ENCODE measurements around the gene ACBD4.

DNA sequence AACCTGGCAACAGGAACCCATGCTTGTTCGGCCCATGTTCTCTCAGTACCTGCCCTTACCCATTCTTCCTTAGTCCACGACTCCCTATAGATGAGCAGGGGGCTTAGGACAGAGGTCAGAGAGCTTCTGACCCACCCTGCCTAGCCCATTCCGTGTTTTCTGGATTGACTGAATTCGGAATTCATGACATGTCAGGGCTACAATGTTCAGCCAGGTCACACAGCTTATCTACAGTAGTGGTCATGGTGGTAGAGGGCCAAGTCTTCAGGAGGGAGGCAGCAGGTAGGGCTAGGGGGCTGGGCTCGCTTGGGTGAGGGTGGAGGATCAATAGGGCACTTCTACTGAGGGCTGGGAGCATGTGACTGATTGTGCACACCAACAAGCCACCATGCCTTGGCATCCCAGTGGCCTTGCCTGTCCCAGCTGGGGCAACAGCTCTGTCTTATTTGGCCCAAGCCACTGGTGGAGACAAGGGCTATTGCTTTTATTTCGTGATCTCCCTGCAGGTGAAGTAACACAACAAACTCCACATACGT, 29.3 kb downstream of the ACBD4 start:
- TF ChIP-seq, protein P1, sequence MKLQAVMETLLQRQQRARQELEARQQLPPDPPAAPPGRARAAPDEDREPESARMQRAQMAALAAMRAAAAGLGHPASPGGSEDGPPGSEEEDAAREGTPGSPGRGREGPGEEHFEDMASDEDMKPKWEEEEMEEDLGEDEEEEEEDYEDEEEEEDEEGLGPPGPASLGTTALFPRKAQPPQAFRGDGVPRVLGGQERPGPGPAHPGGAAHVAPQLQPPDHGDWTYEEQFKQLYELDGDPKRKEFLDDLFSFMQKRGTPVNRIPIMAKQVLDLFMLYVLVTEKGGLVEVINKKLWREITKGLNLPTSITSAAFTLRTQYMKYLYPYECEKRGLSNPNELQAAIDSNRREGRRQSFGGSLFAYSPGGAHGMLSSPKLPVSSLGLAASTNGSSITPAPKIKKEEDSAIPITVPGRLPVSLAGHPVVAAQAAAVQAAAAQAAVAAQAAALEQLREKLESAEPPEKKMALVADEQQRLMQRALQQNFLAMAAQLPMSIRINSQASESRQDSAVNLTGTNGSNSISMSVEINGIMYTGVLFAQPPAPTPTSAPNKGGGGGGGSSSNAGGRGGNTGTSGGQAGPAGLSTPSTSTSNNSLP (IDR thresholded peaks at IDR 0.05; ENCODE audit: low read depth, low read length): no peak
- TF ChIP-seq ZMYM2 (CRISPR knock-in tag; IDR thresholded peaks at IDR 0.05) (no peak), JUN (CRISPR knock-in tag; IDR thresholded peaks at IDR 0.05) (no peak), MAFF (IDR thresholded peaks at IDR 0.05; ENCODE audit: low read depth, low read length) (no peak), AGO1 (IDR thresholded peaks at IDR 0.05; ENCODE audit: low read depth, low read length, poor library complexity, severe bottlenecking) (no peak), GABPA (IDR thresholded peaks at IDR 0.05; ENCODE audit: low read depth, low read length) (no peak), GABPA (CRISPR knock-in tag; IDR thresholded peaks at IDR 0.05; ENCODE audit: low read depth) (no peak), POLR2A (IDR thresholded peaks at IDR 0.05; ENCODE audit: insufficient read depth in 1 of 2, low read depth in 2 of 2, low read length in 2 of 2) (peak in 1 of 2 experiments; percentile 55; a peak in 3 of 4 replicates), TAF1 (CRISPR knock-in tag; IDR thresholded peaks at IDR 0.05) (no peak)
- TF ChIP-seq, protein P2, sequence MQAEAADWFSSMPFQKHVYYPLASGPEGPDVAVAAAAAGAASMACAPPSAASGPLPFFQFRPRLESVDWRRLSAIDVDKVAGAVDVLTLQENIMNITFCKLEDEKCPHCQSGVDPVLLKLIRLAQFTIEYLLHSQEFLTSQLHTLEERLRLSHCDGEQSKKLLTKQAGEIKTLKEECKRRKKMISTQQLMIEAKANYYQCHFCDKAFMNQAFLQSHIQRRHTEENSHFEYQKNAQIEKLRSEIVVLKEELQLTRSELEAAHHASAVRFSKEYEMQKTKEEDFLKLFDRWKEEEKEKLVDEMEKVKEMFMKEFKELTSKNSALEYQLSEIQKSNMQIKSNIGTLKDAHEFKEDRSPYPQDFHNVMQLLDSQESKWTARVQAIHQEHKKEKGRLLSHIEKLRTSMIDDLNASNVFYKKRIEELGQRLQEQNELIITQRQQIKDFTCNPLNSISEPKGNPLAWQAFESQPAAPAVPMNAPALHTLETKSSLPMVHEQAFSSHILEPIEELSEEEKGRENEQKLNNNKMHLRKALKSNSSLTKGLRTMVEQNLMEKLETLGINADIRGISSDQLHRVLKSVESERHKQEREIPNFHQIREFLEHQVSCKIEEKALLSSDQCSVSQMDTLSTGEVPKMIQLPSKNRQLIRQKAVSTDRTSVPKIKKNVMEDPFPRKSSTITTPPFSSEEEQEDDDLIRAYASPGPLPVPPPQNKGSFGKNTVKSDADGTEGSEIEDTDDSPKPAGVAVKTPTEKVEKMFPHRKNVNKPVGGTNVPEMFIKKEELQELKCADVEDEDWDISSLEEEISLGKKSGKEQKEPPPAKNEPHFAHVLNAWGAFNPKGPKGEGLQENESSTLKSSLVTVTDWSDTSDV (CRISPR knock-in tag; IDR thresholded peaks at IDR 0.05): no peak
- TF ChIP-seq, protein P3, sequence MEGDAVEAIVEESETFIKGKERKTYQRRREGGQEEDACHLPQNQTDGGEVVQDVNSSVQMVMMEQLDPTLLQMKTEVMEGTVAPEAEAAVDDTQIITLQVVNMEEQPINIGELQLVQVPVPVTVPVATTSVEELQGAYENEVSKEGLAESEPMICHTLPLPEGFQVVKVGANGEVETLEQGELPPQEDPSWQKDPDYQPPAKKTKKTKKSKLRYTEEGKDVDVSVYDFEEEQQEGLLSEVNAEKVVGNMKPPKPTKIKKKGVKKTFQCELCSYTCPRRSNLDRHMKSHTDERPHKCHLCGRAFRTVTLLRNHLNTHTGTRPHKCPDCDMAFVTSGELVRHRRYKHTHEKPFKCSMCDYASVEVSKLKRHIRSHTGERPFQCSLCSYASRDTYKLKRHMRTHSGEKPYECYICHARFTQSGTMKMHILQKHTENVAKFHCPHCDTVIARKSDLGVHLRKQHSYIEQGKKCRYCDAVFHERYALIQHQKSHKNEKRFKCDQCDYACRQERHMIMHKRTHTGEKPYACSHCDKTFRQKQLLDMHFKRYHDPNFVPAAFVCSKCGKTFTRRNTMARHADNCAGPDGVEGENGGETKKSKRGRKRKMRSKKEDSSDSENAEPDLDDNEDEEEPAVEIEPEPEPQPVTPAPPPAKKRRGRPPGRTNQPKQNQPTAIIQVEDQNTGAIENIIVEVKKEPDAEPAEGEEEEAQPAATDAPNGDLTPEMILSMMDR (CRISPR knock-in tag; IDR thresholded peaks at IDR 0.05): no peak
- TF ChIP-seq, protein P4, sequence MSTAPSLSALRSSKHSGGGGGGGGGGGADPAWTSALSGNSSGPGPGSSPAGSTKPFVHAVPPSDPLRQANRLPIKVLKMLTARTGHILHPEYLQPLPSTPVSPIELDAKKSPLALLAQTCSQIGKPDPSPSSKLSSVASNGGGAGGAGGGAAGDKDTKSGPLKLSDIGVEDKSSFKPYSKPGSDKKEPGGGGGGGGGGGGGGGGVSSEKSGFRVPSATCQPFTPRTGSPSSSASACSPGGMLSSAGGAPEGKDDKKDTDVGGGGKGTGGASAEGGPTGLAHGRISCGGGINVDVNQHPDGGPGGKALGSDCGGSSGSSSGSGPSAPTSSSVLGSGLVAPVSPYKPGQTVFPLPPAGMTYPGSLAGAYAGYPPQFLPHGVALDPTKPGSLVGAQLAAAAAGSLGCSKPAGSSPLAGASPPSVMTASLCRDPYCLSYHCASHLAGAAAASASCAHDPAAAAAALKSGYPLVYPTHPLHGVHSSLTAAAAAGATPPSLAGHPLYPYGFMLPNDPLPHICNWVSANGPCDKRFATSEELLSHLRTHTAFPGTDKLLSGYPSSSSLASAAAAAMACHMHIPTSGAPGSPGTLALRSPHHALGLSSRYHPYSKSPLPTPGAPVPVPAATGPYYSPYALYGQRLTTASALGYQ (CRISPR knock-in tag; IDR thresholded peaks at IDR 0.05): no peak
- TF ChIP-seq, protein P5, sequence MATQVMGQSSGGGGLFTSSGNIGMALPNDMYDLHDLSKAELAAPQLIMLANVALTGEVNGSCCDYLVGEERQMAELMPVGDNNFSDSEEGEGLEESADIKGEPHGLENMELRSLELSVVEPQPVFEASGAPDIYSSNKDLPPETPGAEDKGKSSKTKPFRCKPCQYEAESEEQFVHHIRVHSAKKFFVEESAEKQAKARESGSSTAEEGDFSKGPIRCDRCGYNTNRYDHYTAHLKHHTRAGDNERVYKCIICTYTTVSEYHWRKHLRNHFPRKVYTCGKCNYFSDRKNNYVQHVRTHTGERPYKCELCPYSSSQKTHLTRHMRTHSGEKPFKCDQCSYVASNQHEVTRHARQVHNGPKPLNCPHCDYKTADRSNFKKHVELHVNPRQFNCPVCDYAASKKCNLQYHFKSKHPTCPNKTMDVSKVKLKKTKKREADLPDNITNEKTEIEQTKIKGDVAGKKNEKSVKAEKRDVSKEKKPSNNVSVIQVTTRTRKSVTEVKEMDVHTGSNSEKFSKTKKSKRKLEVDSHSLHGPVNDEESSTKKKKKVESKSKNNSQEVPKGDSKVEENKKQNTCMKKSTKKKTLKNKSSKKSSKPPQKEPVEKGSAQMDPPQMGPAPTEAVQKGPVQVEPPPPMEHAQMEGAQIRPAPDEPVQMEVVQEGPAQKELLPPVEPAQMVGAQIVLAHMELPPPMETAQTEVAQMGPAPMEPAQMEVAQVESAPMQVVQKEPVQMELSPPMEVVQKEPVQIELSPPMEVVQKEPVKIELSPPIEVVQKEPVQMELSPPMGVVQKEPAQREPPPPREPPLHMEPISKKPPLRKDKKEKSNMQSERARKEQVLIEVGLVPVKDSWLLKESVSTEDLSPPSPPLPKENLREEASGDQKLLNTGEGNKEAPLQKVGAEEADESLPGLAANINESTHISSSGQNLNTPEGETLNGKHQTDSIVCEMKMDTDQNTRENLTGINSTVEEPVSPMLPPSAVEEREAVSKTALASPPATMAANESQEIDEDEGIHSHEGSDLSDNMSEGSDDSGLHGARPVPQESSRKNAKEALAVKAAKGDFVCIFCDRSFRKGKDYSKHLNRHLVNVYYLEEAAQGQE (IDR thresholded peaks at IDR 0.05; ENCODE audit: borderline replicate concordance in 1 of 2, low read depth in 1 of 2, low read length in 2 of 2): no peak
